Measurements from ENCODE around the gene LEPROT.

GRCh38 chr1:65435987-65436386 is 15.5 kb downstream of the LEPROT start:
- TF ChIP-seq EZH2 (IDR thresholded peaks at IDR 0.05) (no peak), YY1 (IDR thresholded peaks at IDR 0.05; ENCODE audit: extremely low read depth, insufficient replicate concordance, low read depth, low read length) (no peak), POLR2A (IDR thresholded peaks at IDR 0.05; ENCODE audit: borderline replicate concordance, extremely low read depth, insufficient read depth, insufficient read length) (no peak), FOSL1 (IDR thresholded peaks at IDR 0.05; ENCODE audit: low read depth) (no peak), CTCF (IDR thresholded peaks at IDR 0.05 in 2 of 3, conservative IDR thresholded peaks at IDR 0.05 in 1 of 3; ENCODE audit: borderline replicate concordance in 1 of 3, insufficient read depth in 1 of 3, low read depth in 2 of 3, low read length in 2 of 3) (no peak), JUND (IDR thresholded peaks at IDR 0.05) (no peak), ZBTB33 (IDR thresholded peaks at IDR 0.05; ENCODE audit: extremely low read depth, insufficient replicate concordance, low read length) (no peak), CBX3 (IDR thresholded peaks at IDR 0.05; ENCODE audit: low read depth) (no peak)
